Measurements from ENCODE around the gene VIL1. TPM values are rescaled to one million over a fixed set of nuclear protein-coding genes. Genes with fewer than 3 reads are reported as not detected.
A peak's percentile ranks its signal among the peaks of the same experiment; 100 is the strongest.

Gene VIL1
- total RNA-seq, 3 donors from 2014 or later = 194 to 550 (median 341) TPM

GRCh38 chr2:218401890-218402289, 17.0 kb upstream of the VIL1 start:
- no peak for TF ChIP-seq CTCF (IDR thresholded peaks at IDR 0.05)
- ATAC-seq (no peak), DNase-seq (peak in 2 of 3 donors; percentile 38 to 62)
- H3K4me1 ChIP-seq (ENCODE audit: low read depth) = peaks cover 29% of the 10 kb centered on the region
- H3K4me3 ChIP-seq = no peak overlapping the region
- H3K9me3 ChIP-seq = no peaks in the 10 kb centered on the region
- intact Hi-C loops (cut with DNase I, micrococcal nuclease) = loop anchor here in 1 of 2 donors (5.0 kb wide), 1 partner anchor 110 kb away; the partner anchor contains the start of gene TMBIM1
- H3K36me3 ChIP-seq (ENCODE audit: low read depth) = no peaks in the 10 kb centered on the region

GRCh38 chr2:218402491-218402901, 16.4 kb upstream of the VIL1 start:
- Histone ChIP-seq H3K4me3 (no peak overlapping the region), H3K9me3 (no peaks in the 10 kb centered on the region), H3K4me1 (ENCODE audit: low read depth) (peaks cover 33% of the 10 kb centered on the region), H3K36me3 (ENCODE audit: low read depth) (no peaks in the 10 kb centered on the region)
- ATAC-seq (no peak), DNase-seq (no peak)
- TF ChIP-seq CTCF (IDR thresholded peaks at IDR 0.05) = no peak
- intact Hi-C loops (cut with DNase I, micrococcal nuclease) = loop anchor here in 1 of 2 donors (5.0 kb wide), 1 partner anchor 110 kb away; the partner anchor contains the start of gene TMBIM1

GRCh38 chr2:218402911-218403411, 16.0 kb upstream of the VIL1 start:
- Histone ChIP-seq H3K9me3 (no peaks in the 10 kb centered on the region), H3K36me3 (ENCODE audit: low read depth) (no peaks in the 10 kb centered on the region), H3K4me3 (no peak overlapping the region), H3K4me1 (ENCODE audit: low read depth) (peaks cover 33% of the 10 kb centered on the region)
- intact Hi-C loops (cut with DNase I, micrococcal nuclease) = loop anchor here in 1 of 2 donors (5.0 kb wide), 1 partner anchor 111 kb away; the partner anchor contains the start of gene TMBIM1
- no peak for TF ChIP-seq CTCF (IDR thresholded peaks at IDR 0.05)
- DNase-seq (peak in 1 of 3 donors; percentile 38), ATAC-seq (no peak)

GRCh38 chr2:218403810-218404209, 15.1 kb upstream of the VIL1 start:
- ATAC-seq = no peak
- intact Hi-C loops (cut with DNase I, micrococcal nuclease) = loop anchor here in 1 of 2 donors (5.0 kb wide), 1 partner anchor 112 kb away; the partner anchor contains the start of gene TMBIM1
- no peaks in the 10 kb centered on the region for H3K9me3 ChIP-seq
- no peaks in the 10 kb centered on the region for H3K36me3 ChIP-seq (ENCODE audit: low read depth)
- TF ChIP-seq CTCF (IDR thresholded peaks at IDR 0.05) = no peak
- H3K4me1 ChIP-seq (ENCODE audit: low read depth) = peaks cover 31% of the 10 kb centered on the region
- no peak overlapping the region for H3K4me3 ChIP-seq
- DNase-seq = no peak

GRCh38 chr2:218404351-218405085, 14.4 kb upstream of the VIL1 start:
- Histone ChIP-seq H3K4me1 (ENCODE audit: low read depth) (peaks cover 31% of the 10 kb centered on the region), H3K4me3 (no peak overlapping the region), H3K36me3 (ENCODE audit: low read depth) (no peaks in the 10 kb centered on the region), H3K9me3 (no peaks in the 10 kb centered on the region)
- DNase-seq = peak; percentile 21 to 61 (median 39)
- intact Hi-C loops (cut with DNase I, micrococcal nuclease) = loop anchor here in 1 of 2 donors (5.0 kb wide), 1 partner anchor 112 kb away; the partner anchor contains the start of gene TMBIM1
- no peak for ATAC-seq
- no peak for TF ChIP-seq CTCF (IDR thresholded peaks at IDR 0.05)

Data from mucosa of descending colon (tissue), 3 donors.